ENCODE measurements around the gene TTLL5. TPM values are rescaled to one million over a fixed set of nuclear protein-coding genes. Genes with fewer than 3 reads are reported as not detected.

The TTLL5 gene
- total and polyA plus RNA-seq, 10 of the 15 experiments (the other 5 are each of a cell fraction or from before 2014, with no cell fraction given): 3.2 to 25.9 (median 13.8) TPM

GRCh38 chr14:75673345-75674035, 12.4 kb downstream of the TTLL5 start (continued):
- TF ChIP-seq ZBTB33 (IDR thresholded peaks at IDR 0.05) (no peak), CREM (IDR thresholded peaks at IDR 0.05; ENCODE audit: low read depth) (peak; percentile 60; the same call in 1 of the 2 replicates), RBBP5 (conservative IDR thresholded peaks at IDR 0.05) (no peak), EZH2 (IDR thresholded peaks at IDR 0.05; ENCODE audit: borderline replicate concordance, control insufficient read depth, low read depth, low read length) (no peak), ZBTB40 (IDR thresholded peaks at IDR 0.05; ENCODE audit: borderline replicate concordance) (no peak), KDM1A (IDR thresholded peaks at IDR 0.05; ENCODE audit: borderline replicate concordance) (no peak), CBX3 (IDR thresholded peaks at IDR 0.05; ENCODE audit: borderline replicate concordance, low read depth) (no peak), SMC3 (IDR thresholded peaks at IDR 0.05; ENCODE audit: borderline replicate concordance, low read length) (no peak), EGR1 (IDR thresholded peaks at IDR 0.05; ENCODE audit: borderline replicate concordance in 1 of 2, low read depth in 2 of 2, low read length in 2 of 2) (no peak), RUNX3 (IDR thresholded peaks at IDR 0.05; ENCODE audit: low read length) (peak; percentile 63), SIX5 (IDR thresholded peaks at IDR 0.05; ENCODE audit: low read depth, low read length, severe bottlenecking) (no peak), RELA (IDR thresholded peaks at IDR 0.05; ENCODE audit: borderline replicate concordance, partially characterized antibody) (no peak), NFIC (IDR thresholded peaks at IDR 0.05; ENCODE audit: low read depth, low read length) (peak; percentile 81), ASH2L (IDR thresholded peaks at IDR 0.05; ENCODE audit: borderline replicate concordance, low read depth) (no peak), RCOR1 (conservative IDR thresholded peaks at IDR 0.05; ENCODE audit: low read depth, low read length) (no peak), CHD4 (IDR thresholded peaks at IDR 0.05) (no peak), MEF2A (IDR thresholded peaks at IDR 0.05; ENCODE audit: insufficient read depth, low read depth, low read length) (0 out of 2 replicates have a peak, but pooled peaks have one; percentile 28), ESRRA (IDR thresholded peaks at IDR 0.05; ENCODE audit: low read length) (no peak), RFX5 (IDR thresholded peaks at IDR 0.05; ENCODE audit: low read depth, low read length) (no peak), ATF7 (IDR thresholded peaks at IDR 0.05; ENCODE audit: low read depth) (peak; percentile 75), MEF2B (IDR thresholded peaks at IDR 0.05; ENCODE audit: partially characterized antibody, poor library complexity, severe bottlenecking) (peak; percentile 25), HSF1 (IDR thresholded peaks at IDR 0.05; ENCODE audit: low read depth, low read length) (no peak), NFXL1 (IDR thresholded peaks at IDR 0.05; ENCODE audit: borderline replicate concordance) (no peak), MXI1 (IDR thresholded peaks at IDR 0.05; ENCODE audit: low read depth, low read length) (no peak)
